ENCODE results near the gene C7orf25. TPM values are rescaled to one million over a fixed set of nuclear protein-coding genes. Genes with fewer than 3 reads are reported as not detected.
"Not testable (repeated sequence)": the region's sequence is repeated elsewhere in the genome, so short reads cannot be mapped to it uniquely, and the experiment has no call there.

Gene C7orf25
- total RNA-seq, 1 donor from 2014 or later = 5.9 TPM

GRCh38 chr7:42930889-42931288, 19.0 kb upstream of the C7orf25 start:
- no peak for DNase-seq (ENCODE audit: low spot score)

- DNase-seq (ENCODE audit: low spot score) = no peak
Observed at GRCh38 chr7:42929449-42929848, 17.6 kb upstream of the C7orf25 start.

- no peak for DNase-seq (ENCODE audit: low spot score)
Observed at GRCh38 chr7:42928754-42929153, 16.9 kb upstream of the C7orf25 start.

GRCh38 chr7:42926204-42926603, 14.3 kb upstream of the C7orf25 start:
- DNase-seq (ENCODE audit: low spot score) = no peak

GRCh38 chr7:42925630-42926029, 13.8 kb upstream of the C7orf25 start:
- no peak for DNase-seq (ENCODE audit: low spot score)

- DNase-seq (ENCODE audit: low spot score) = no peak
Observed at GRCh38 chr7:42924223-42924838, 12.5 kb upstream of the C7orf25 start.

GRCh38 chr7:42922017-42922753, 10.3 kb upstream of the C7orf25 start:
- no peak for DNase-seq (ENCODE audit: low spot score)

GRCh38 chr7:42915356-42915755, 3.5 kb upstream of the C7orf25 start:
- DNase-seq (ENCODE audit: low spot score) = no peak

- no peak for DNase-seq (ENCODE audit: low spot score)
Observed at GRCh38 chr7:42914421-42915045, 2.7 kb upstream of the C7orf25 start.

- no peak for DNase-seq (ENCODE audit: low spot score)
Observed at GRCh38 chr7:42914009-42914408, 2.1 kb upstream of the C7orf25 start.

GRCh38 chr7:42913591-42913990, 1.7 kb upstream of the C7orf25 start:
- DNase-seq (ENCODE audit: low spot score) = no peak

- DNase-seq (ENCODE audit: low spot score) = no peak
Observed at GRCh38 chr7:42910306-42910705, 1.6 kb downstream of the C7orf25 start.

GRCh38 chr7:42907316-42907715, 4.6 kb downstream of the C7orf25 start:
- no peak for DNase-seq (ENCODE audit: low spot score)

GRCh38 chr7:42906181-42906580, 5.7 kb downstream of the C7orf25 start:
- no peak for DNase-seq (ENCODE audit: low spot score)

- no peak for DNase-seq (ENCODE audit: low spot score)
Observed at GRCh38 chr7:42902331-42902730, 9.5 kb downstream of the C7orf25 start.

- no peak for DNase-seq (ENCODE audit: low spot score)
Observed at GRCh38 chr7:42900842-42901241, 11.0 kb downstream of the C7orf25 start.

- no peak for DNase-seq (ENCODE audit: low spot score)
Observed at GRCh38 chr7:42893346-42894240, 18.3 kb downstream of the C7orf25 start.

GRCh38 chr7:42886893-42887505, 24.9 kb downstream of the C7orf25 start:
- DNase-seq (ENCODE audit: low spot score) = no peak

- DNase-seq (ENCODE audit: low spot score) = no peak
Observed at GRCh38 chr7:42886129-42886528, 25.7 kb downstream of the C7orf25 start.

GRCh38 chr7:42885183-42885582, 26.7 kb downstream of the C7orf25 start:
- DNase-seq (ENCODE audit: low spot score) = not testable (repeated sequence)

- no peak for DNase-seq (ENCODE audit: low spot score)
Observed at GRCh38 chr7:42883950-42884349, 27.9 kb downstream of the C7orf25 start.
